Posterior vena cava (tissue), 2 donors: ENCODE measurements around the gene WDR3. TPM values are rescaled to one million over a fixed set of nuclear protein-coding genes. Genes with fewer than 3 reads are reported as not detected.
"Not testable (repeated sequence)": the region's sequence is repeated elsewhere in the genome, so short reads cannot be mapped to it uniquely, and the experiment has no call there.

Source experiments
- DNase-seq: peaks from one replicate; pipeline ENCODE4 v3.0.0-alpha.2; 2020; ENCODE audit warnings: low spot score
- intact Hi-C, 2 donors: fragments of 100-400 bp; cut with DNase I; formaldehyde crosslinking; loops; one replicate each; pipeline versions ENCODE4 v1.14.1 to v1.14.2; 2022 to 2023
- long read RNA-seq, 2 donors: library from polyadenylated mRNA; unstranded; transcript quantifications; one replicate each; pipeline ENCODE4 v2.0.0, GENCODE V29; 2020 to 2021
- total RNA-seq, 2 donors: library from RNA; stranded (reverse); fragmentation: NEBNext Ultra II Directional; extraction: Animal tissue kit (Norgen Biotek cat#: 25700); gene quantifications; one replicate each; pipeline ENCODE4 v1.2.1, GENCODE V29; 2021
- donor health status: DM: yes; HTN: yes; CAD: no.
- donor health status: DM: yes; HTN: yes; CAD: no.

Gene WDR3
- total RNA-seq = 10 to 100 TPM; 16.8 to 17.5 TPM
- long read RNA-seq, donor 1, full-length matches to known transcripts = 7 of 15 reads
- long read RNA-seq, donor 1, partial matches to known transcripts = 3 of 15 reads
- long read RNA-seq, donor 1, other reads (novel, unspliced or antisense) = 5 of 15 reads
- long read RNA-seq, donor 2, full-length matches to known transcripts = 1 of 11 reads
- long read RNA-seq, donor 2, partial matches to known transcripts = 8 of 11 reads
- long read RNA-seq, donor 2, other reads (novel, unspliced or antisense) = 2 of 11 reads

- intact Hi-C loops = no loop called here
- DNase-seq = peak; percentile 99
Measured at GRCh38 chr1:117929343-117930172, at the start of gene WDR3, which contains the start of gene GDAP2. Gene WDR3, plus strand, starts transcription at chr1:117929739. Its CDS starts 3,581 bp downstream, at chr1:117933320. Gene GDAP2, minus strand, starts transcription at chr1:117929621. Its CDS starts 9,264 bp downstream, at chr1:117920357.

DNA sequence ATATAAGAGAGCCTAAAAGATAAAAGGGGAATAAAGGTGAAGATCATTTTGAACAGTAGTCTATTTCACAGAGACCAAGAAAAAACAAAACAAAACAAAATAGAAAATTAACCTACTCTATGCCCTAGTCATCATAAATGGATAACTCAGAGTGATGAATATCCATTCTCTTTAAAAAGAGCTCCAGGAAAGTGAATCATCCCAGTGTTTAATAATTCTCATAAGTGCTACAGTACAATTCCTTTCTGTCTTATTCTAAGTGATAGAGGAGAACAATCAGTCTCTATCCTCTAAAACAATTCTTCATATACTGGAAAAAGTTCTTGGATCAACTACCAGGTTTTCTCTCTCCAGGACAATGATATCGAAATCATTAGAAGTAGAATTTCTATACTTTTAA, 45.9 kb upstream of the WDR3 start:
- no peak for DNase-seq
- intact Hi-C loops = no loop called here

- no peak for DNase-seq
- intact Hi-C loops = no loop called here
Measured at GRCh38 chr1:117886101-117886795, 43.3 kb upstream of the WDR3 start.

- intact Hi-C loops = loop anchor here in 1 of 2 donors (10.0 kb wide), 1 partner anchor 356 kb away; no protein-coding TSS in a partner anchor
- DNase-seq = no peak
Measured at GRCh38 chr1:117890452-117890851, 39.1 kb upstream of the WDR3 start.

- no peak for DNase-seq
- intact Hi-C loops = loop anchor here in 1 of 2 donors (10.0 kb wide), 1 partner anchor 358 kb away; no protein-coding TSS in a partner anchor
Measured at GRCh38 chr1:117892512-117892911, 37.0 kb upstream of the WDR3 start.

DNA sequence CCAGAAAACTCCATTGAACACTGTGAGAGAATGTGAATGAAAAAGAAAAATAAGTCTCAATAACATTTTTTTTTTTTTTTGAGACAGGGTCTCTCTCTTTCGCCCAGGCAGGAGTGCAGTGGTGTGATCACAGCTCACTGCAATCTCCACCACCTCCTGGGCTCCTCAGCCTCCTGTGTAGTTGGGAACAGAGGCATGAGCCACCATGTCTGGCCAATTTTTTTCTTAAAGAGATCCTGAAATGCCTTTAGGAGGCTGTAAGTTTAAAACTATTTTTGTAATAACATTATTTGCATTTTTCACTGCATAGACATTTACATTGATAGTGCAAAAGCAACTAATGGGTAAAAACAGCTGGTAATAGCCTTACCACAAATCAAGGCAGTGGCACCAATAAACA, 35.5 kb upstream of the WDR3 start:
- no peak for DNase-seq
- intact Hi-C loops = loop anchor here in 1 of 2 donors (10.0 kb wide), 1 partner anchor 359 kb away; no protein-coding TSS in a partner anchor

- intact Hi-C loops = loop anchor here in 1 of 2 donors (10.0 kb wide), 1 partner anchor 361 kb away; no protein-coding TSS in a partner anchor
- no peak for DNase-seq
Measured at GRCh38 chr1:117895482-117896114, 33.9 kb upstream of the WDR3 start.

DNA sequence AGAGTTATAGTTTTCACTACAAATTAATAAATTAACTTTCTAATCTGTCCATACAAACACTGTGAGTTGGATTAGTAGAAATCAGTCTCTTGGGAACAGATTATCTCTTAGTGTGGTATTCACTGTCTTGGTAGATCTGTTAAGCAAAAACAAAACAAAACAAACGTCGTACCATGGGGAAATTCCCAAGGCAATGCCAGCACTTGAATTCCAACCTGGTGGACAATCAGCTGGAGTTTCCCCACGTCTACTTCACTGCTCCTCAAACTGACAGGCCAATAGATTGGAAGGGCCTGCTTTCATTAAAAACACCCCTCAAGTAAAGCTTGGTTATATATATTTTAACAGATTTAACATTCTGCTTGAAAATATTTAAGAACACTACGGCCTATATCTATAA, 32.0 kb upstream of the WDR3 start:
- DNase-seq = no peak
- intact Hi-C loops = loop anchor here in 1 of 2 donors (10.0 kb wide), 1 partner anchor 363 kb away; no protein-coding TSS in a partner anchor

DNA sequence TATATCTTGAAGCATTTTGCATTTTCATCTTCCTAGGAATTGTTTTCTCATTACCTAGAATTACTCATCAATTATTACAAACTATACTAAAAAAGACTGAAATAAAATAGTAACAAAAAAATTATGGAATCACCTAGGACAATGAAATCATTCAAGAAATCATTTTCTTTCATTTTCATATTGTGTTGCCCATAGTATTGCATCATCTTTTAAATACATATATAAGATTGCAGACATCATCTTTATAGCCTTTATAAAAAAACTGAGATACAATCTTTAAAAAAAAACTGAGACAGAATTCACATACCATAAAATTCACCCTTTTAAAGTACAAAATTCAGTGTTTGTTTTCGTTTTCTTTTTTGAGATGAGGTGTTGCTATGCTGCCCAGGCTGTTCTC, 29.7 kb upstream of the WDR3 start:
- intact Hi-C loops = loop anchor here in 1 of 2 donors (10.0 kb wide), 1 partner anchor 365 kb away; no protein-coding TSS in a partner anchor
- no peak for DNase-seq

GRCh38 chr1:117902944-117903343, 26.6 kb upstream of the WDR3 start:
- DNase-seq = no peak
- intact Hi-C loops = no loop called here

DNA sequence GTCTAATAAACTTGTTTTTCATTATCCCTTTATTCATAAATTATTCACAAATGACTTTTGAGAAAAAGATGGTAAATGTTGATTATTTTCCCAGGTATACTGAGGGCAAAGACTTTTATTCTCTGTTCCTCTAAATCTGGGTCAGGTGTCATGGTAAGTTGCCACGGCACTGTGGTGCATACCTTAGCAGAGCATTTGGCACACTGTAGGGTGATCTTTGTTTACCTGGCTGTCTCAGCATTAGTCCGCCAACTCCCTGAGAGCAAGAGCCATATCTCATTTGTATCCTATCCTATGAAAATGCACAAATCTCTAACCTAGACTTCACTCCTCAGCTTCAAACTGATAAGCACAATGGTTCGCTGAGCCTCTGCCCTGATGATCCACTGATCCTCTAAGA, 25.1 kb upstream of the WDR3 start:
- intact Hi-C loops = no loop called here
- no peak for DNase-seq

GRCh38 chr1:117905019-117905418, 24.5 kb upstream of the WDR3 start:
- intact Hi-C loops = no loop called here
- DNase-seq = no peak

- intact Hi-C loops = no loop called here
- DNase-seq = no peak
Measured at GRCh38 chr1:117911051-117911450, 18.5 kb upstream of the WDR3 start.

GRCh38 chr1:117919376-117919775, 10.2 kb upstream of the WDR3 start:
- DNase-seq = no peak
- intact Hi-C loops = no loop called here

- no peak for DNase-seq
- intact Hi-C loops = no loop called here
Measured at GRCh38 chr1:117921991-117922390, 7.5 kb upstream of the WDR3 start.

- DNase-seq, intact Hi-C loops: not testable (repeated sequence)
Measured at GRCh38 chr1:117922717-117923116, 6.8 kb upstream of the WDR3 start.

GRCh38 chr1:117925981-117926380, 3.6 kb upstream of the WDR3 start:
- no peak for DNase-seq
- intact Hi-C loops = no loop called here

DNA sequence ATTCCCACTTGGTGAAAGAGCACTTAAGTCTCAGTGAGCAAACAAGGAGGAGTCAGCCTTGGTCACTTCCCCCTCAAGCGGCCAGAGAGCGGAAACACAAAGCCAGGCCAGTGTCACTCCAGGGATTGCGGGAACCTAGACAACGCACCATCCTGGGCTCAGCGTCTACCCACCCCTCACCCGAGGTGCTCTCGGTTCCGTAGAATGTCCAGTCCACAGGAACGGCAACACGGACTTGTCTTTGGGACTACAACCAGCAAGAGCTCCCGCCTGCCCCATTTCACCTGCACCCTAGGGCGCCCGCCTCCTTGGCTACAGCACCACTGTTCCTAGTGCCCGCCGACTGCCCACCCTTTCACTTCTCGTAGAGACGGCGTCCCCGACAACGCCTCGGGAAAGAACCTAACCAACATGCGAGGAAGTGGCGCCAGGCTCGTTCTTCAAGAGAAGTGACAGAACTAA, 627 bp upstream of the WDR3 start:
- intact Hi-C loops = no loop called here
- peak; percentile 84 for DNase-seq

GRCh38 chr1:117930173-117930447, 571 bp downstream of the WDR3 start:
- DNase-seq = no peak
- intact Hi-C loops = no loop called here
